Panc1 (cell line): ENCODE data around the gene GRHL1. TPM values are rescaled to one million over a fixed set of nuclear protein-coding genes. Genes with fewer than 3 reads are reported as not detected.

Experiments
- ATAC-seq: fragments of 200-7000 bp; cut with Tn5 transposase; 2 replicates; pipeline ENCODE4 v1.9.1; 2020; ENCODE audit warnings: mild to moderate bottlenecking, moderate library complexity
- BruUV-seq: library from RNA; stranded (reverse); fragments of 400-500 nt; replicated peaks from 2 replicates; lab custom pipeline; 2021; lab: Mats Ljungman, UMichigan
- CTCF ChIA-PET: fragments of 300-600 bp; sonication (Branson Sonifier 250); formaldehyde crosslinking; loops from one replicate; lab custom pipeline; 2022; ENCODE audit warnings: antibody characterized with exemption; lab: Charles Lee
- POLR2A ChIA-PET: fragments of 300-600 bp; sonication (Branson Sonifier 250); formaldehyde crosslinking; loops from one replicate; lab custom pipeline; 2022; ENCODE audit warnings: antibody characterized with exemption; lab: Charles Lee
- DNase-seq: peaks from one replicate; pipeline ENCODE4 v3.0.0-alpha.2; 2010; ENCODE audit warnings: low read depth, low spot score
- H3K27ac ChIP-seq: 2 replicates; pipeline ENCODE4 v1.5.1; 2011; ENCODE audit warnings: mild to moderate bottlenecking, low read length, inconsistent platforms
- H3K27me3 ChIP-seq: fragments of 200-500 bp; sonication (Bioruptor generic); 2 replicates; pipeline ENCODE4 v1.6.0; 2014; ENCODE audit warnings: low read length, inconsistent platforms; ENCODE audit not compliant: control insufficient read depth, insufficient read depth
- H3K36me3 ChIP-seq: fragments of 200-500 bp; sonication (Bioruptor generic); 2 replicates; pipeline ENCODE4 v1.5.1; 2014; ENCODE audit warnings: inconsistent platforms, mild to moderate bottlenecking, low read length, moderate library complexity; ENCODE audit not compliant: control insufficient read depth, insufficient read depth
- H3K4me1 ChIP-seq: 2 replicates; pipeline ENCODE4 v1.5.1; 2011; ENCODE audit warnings: inconsistent platforms, mild to moderate bottlenecking, low read length, moderate library complexity; ENCODE audit not compliant: control insufficient read depth, insufficient read depth
- H3K4me3 ChIP-seq, 2 experiments: 2 replicates each; pipeline ENCODE4 v1.5.1; 2011 to 2012; ENCODE audit warnings: low read depth in 2 of 2, low read length in 2 of 2, mild to moderate bottlenecking in 2 of 2, inconsistent platforms in 1 of 2, moderate library complexity in 1 of 2
- H3K9me3 ChIP-seq: fragments of 200-500 bp; sonication (Bioruptor generic); 2 replicates; pipeline ENCODE4 v1.5.1; 2014; ENCODE audit warnings: low read depth, mild to moderate bottlenecking, inconsistent platforms, low read length, moderate library complexity; ENCODE audit not compliant: control insufficient read depth, insufficient read depth
- POLR2AphosphoS5 ChIP-seq: IDR thresholded peaks from 2 replicates; pipeline ENCODE4 v1.6.1; 2012; ENCODE audit warnings: mild to moderate bottlenecking, low read depth, low read length, moderate library complexity
- SIN3A ChIP-seq: IDR thresholded peaks from 2 replicates; pipeline ENCODE4 v1.6.1; 2012; ENCODE audit warnings: low read depth, mild to moderate bottlenecking, low read length, moderate library complexity, borderline replicate concordance; ENCODE audit not compliant: insufficient read depth
- TCF7L2 ChIP-seq: IDR thresholded peaks from 2 replicates; pipeline ENCODE4 v1.6.1; 2011; ENCODE audit warnings: mild to moderate bottlenecking, low read depth, low read length, inconsistent platforms
- in situ Hi-C: cut with HindIII; loops from 2 replicates; pipeline ENCODE4 v1.10.0; 2016; ENCODE audit warnings: low sequenced_read_pairs, low pct_unique_long_range_greater_than_20kb
- intact Hi-C: fragments of 100-400 bp; cut with micrococcal nuclease; formaldehyde crosslinking; loops from one replicate; pipeline ENCODE4 v1.10.0; 2022; ENCODE audit not compliant: unreplicated experiment
- total RNA-seq: library from RNA; stranded (reverse); gene quantifications from one replicate; pipeline ENCODE4 v1.2.1, GENCODE V29; 2021; ENCODE audit not compliant: unreplicated experiment
- TF ChIP-seq, protein P1 (sequence below): fragments of 450-650 bp; IDR thresholded peaks from 2 replicates; pipeline ENCODE4 v1.5.1; 2017; ENCODE audit warnings: mild to moderate bottlenecking
- TF ChIP-seq, protein P2 (sequence below), 2 experiments: IDR thresholded peaks; 2 replicates each; pipeline ENCODE4 v1.6.1; 2011 to 2012; ENCODE audit warnings: low read depth in 2 of 2, control low read depth in 1 of 2, low read length in 1 of 2, mild to moderate bottlenecking in 1 of 2, moderate library complexity in 1 of 2; ENCODE audit not compliant: insufficient read depth in 1 of 2

GRHL1 gene
- total RNA-seq, 1 experiment from 2014 or later: 4.7 TPM

DNA sequence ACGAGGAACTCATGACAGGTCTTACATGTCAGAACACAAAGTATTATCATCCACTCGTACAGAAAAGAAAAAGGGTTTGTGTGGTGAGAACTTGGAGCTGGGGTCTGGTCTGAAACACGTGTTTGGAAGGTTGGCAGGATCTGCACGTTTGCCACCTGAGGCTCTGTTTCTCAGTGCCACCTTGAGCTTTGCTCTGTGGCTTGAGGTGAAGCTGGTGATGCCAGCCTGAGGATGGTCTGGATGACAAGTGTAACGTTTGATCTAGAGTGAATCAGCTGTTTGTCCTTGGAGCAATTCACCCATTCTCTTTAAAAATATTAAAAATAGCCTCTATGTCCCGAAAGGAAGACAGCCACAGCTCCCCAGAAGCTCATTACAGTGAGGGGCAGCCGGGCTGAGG is 46.4 kb downstream of the GRHL1 start:
- Histone ChIP-seq H3K9me3 (no peaks in the 10 kb centered on the region), H3K4me1 (no peaks in the 10 kb centered on the region), H3K36me3 (no peaks in the 10 kb centered on the region), H3K27ac (no peak overlapping the region), H3K4me3 (no peak overlapping the region), H3K27me3 (no peaks in the 10 kb centered on the region)
- CTCF ChIA-PET: interaction anchor here (0.8 kb wide), 1 partner anchor 13 kb away, joined by 4 read pairs; no protein-coding TSS in a partner anchor
- intact Hi-C loops (no loop called here), in situ Hi-C loops (no loop called here)
- BruUV-seq: no TSS peak
- TF ChIP-seq, protein P1, sequence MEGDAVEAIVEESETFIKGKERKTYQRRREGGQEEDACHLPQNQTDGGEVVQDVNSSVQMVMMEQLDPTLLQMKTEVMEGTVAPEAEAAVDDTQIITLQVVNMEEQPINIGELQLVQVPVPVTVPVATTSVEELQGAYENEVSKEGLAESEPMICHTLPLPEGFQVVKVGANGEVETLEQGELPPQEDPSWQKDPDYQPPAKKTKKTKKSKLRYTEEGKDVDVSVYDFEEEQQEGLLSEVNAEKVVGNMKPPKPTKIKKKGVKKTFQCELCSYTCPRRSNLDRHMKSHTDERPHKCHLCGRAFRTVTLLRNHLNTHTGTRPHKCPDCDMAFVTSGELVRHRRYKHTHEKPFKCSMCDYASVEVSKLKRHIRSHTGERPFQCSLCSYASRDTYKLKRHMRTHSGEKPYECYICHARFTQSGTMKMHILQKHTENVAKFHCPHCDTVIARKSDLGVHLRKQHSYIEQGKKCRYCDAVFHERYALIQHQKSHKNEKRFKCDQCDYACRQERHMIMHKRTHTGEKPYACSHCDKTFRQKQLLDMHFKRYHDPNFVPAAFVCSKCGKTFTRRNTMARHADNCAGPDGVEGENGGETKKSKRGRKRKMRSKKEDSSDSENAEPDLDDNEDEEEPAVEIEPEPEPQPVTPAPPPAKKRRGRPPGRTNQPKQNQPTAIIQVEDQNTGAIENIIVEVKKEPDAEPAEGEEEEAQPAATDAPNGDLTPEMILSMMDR: no peak
- TF ChIP-seq, protein P2, sequence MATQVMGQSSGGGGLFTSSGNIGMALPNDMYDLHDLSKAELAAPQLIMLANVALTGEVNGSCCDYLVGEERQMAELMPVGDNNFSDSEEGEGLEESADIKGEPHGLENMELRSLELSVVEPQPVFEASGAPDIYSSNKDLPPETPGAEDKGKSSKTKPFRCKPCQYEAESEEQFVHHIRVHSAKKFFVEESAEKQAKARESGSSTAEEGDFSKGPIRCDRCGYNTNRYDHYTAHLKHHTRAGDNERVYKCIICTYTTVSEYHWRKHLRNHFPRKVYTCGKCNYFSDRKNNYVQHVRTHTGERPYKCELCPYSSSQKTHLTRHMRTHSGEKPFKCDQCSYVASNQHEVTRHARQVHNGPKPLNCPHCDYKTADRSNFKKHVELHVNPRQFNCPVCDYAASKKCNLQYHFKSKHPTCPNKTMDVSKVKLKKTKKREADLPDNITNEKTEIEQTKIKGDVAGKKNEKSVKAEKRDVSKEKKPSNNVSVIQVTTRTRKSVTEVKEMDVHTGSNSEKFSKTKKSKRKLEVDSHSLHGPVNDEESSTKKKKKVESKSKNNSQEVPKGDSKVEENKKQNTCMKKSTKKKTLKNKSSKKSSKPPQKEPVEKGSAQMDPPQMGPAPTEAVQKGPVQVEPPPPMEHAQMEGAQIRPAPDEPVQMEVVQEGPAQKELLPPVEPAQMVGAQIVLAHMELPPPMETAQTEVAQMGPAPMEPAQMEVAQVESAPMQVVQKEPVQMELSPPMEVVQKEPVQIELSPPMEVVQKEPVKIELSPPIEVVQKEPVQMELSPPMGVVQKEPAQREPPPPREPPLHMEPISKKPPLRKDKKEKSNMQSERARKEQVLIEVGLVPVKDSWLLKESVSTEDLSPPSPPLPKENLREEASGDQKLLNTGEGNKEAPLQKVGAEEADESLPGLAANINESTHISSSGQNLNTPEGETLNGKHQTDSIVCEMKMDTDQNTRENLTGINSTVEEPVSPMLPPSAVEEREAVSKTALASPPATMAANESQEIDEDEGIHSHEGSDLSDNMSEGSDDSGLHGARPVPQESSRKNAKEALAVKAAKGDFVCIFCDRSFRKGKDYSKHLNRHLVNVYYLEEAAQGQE (IDR thresholded peaks at IDR 0.05; ENCODE audit: insufficient read depth in 1 of 2, low read depth in 2 of 2, low read length in 1 of 2): no peak
- TF ChIP-seq POLR2AphosphoS5 (no peak), SIN3A (no peak), TCF7L2 (no peak)
- POLR2A ChIA-PET: no interaction called here
- no peak for ATAC-seq
- no peak for DNase-seq

DNA sequence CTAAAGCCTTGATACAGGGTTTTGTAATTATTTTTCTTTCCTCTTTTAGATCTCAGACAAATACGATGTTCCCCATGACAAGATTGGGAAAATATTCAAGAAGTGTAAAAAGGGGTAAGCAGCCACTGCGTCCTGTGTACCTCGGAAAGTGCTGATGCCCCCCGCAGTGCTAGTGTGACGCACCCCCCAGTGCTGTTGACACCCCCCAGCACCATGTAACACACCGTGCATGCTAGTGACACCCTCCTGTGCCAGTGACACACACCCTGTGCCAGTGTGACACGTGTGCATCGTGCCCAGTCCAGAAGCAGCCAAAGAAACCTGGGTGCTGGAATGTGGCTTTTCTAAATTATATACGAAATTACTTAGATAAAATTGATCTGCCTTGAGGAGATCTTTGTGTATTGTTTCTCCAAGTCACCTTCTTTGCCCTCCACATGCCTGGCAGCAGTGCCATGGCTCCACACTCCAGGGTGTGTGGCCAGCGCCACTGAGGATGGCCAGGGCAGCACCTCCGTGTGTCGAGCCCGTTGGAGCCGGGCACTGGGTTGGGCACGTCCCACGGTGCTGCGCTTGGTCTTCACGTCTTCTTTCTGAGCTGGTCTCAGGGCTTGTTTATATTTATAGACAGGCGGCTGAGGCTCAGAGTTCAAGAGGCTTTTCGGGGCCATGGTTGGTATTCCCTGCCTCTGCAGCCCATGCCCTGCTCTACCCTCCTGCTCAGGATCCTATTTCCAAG is 47.6 kb downstream of the GRHL1 start:
- no peaks in the 10 kb centered on the region for H3K9me3 ChIP-seq
- no peaks in the 10 kb centered on the region for H3K4me1 ChIP-seq
- no peaks in the 10 kb centered on the region for H3K27me3 ChIP-seq
- intact Hi-C loops (no loop called here), in situ Hi-C loops (no loop called here)
- POLR2A ChIA-PET: interaction anchor here (0.5 kb wide), 1 partner anchor 14 kb away, joined by 8 read pairs; no protein-coding TSS in a partner anchor
- CTCF ChIA-PET: no interaction called here
- H3K36me3 ChIP-seq: no peaks in the 10 kb centered on the region
- ATAC-seq: no peak
- BruUV-seq: no TSS peak
- H3K4me3 ChIP-seq: no peak overlapping the region
- TF ChIP-seq, protein P2 (IDR thresholded peaks at IDR 0.05; ENCODE audit: insufficient read depth in 1 of 2, low read depth in 2 of 2, low read length in 1 of 2): no peak
- TF ChIP-seq TCF7L2: no peak
- TF ChIP-seq POLR2AphosphoS5: no peak
- no peak for DNase-seq
- H3K27ac ChIP-seq: no peak overlapping the region
